IMR-90 (cell line): ENCODE results near the gene SLC4A7. TPM values are rescaled to one million over a fixed set of nuclear protein-coding genes. Genes with fewer than 3 reads are reported as not detected.

Experiments used
- ATAC-seq: fragments of 200-7000 bp; cut with Tn5 transposase; 2 replicates; pipeline ENCODE4 v1.9.1; 2020; ENCODE audit warnings: low read depth, mild to moderate bottlenecking, moderate library complexity
- BruUV-seq: library from RNA; stranded (reverse); fragments of 400-500 nt; replicated peaks from 2 replicates; lab custom pipeline; 2021; lab: Mats Ljungman, UMichigan
- CTCF ChIA-PET: fragments of 300-600 bp; formaldehyde crosslinking; extraction: SDS; loops from one replicate; lab custom pipeline; 2021; ENCODE audit warnings: antibody characterized with exemption; lab: Yijun Ruan, JAX
- POLR2A ChIA-PET: fragments of 300-600 bp; sonication (Branson Sonifier 250); formaldehyde crosslinking; loops from one replicate; lab custom pipeline; 2022; ENCODE audit warnings: antibody characterized with exemption; ENCODE audit not compliant: unreplicated experiment; lab: Charles Lee
- DNase-seq: peaks from one replicate; pipeline ENCODE4 v3.0.0; 2013
- H2AFZ ChIP-seq: replicated peaks from 2 replicates; pipeline ENCODE3; 2013; ENCODE audit warnings: low read length, mild to moderate bottlenecking; ENCODE audit not compliant: poor library complexity
- H2AK5ac ChIP-seq: 2 replicates; pipeline ENCODE4 v1.6.1; 2013; ENCODE audit warnings: low read depth, low read length, inconsistent platforms
- H2AK9ac ChIP-seq: replicated peaks from 2 replicates; pipeline ENCODE3; 2013; ENCODE audit warnings: mild to moderate bottlenecking, low read depth, low read length, moderate library complexity; ENCODE audit not compliant: poor library complexity
- H2BK120ac ChIP-seq: 2 replicates; pipeline ENCODE4 v1.6.1; 2013; ENCODE audit warnings: low read depth, low read length, inconsistent platforms
- H2BK15ac ChIP-seq: 3 replicates; pipeline ENCODE4 v1.6.1; 2013; ENCODE audit warnings: low read depth, low read length, inconsistent platforms
- H2BK20ac ChIP-seq: 2 replicates; pipeline ENCODE4 v1.6.1; 2013; ENCODE audit warnings: low read depth, mild to moderate bottlenecking, inconsistent platforms, low read length, moderate library complexity
- H2BK5ac ChIP-seq: 2 replicates; pipeline ENCODE4 v1.6.1; 2013; ENCODE audit warnings: mild to moderate bottlenecking, low read depth, low read length, inconsistent platforms; ENCODE audit not compliant: poor library complexity, severe bottlenecking
- H3K14ac ChIP-seq: replicated peaks from 2 replicates; pipeline ENCODE4 v1.6.1; 2013; ENCODE audit warnings: low read depth, low read length, inconsistent platforms
- H3K18ac ChIP-seq: 2 replicates; pipeline ENCODE4 v1.6.1; 2013; ENCODE audit warnings: low read depth, low read length, control low read depth
- H3K23ac ChIP-seq: 2 replicates; pipeline ENCODE4 v1.6.1; 2013; ENCODE audit warnings: low read depth, low read length, inconsistent platforms
- H3K27ac ChIP-seq: 2 replicates; pipeline ENCODE4 v1.5.1; 2013; ENCODE audit warnings: mild to moderate bottlenecking, control low read depth, low read length; ENCODE audit not compliant: insufficient read depth
- H3K27me3 ChIP-seq: 2 replicates; pipeline ENCODE4 v1.6.1; 2013; ENCODE audit warnings: low read length; ENCODE audit not compliant: control insufficient read depth, insufficient read depth
- H3K36me3 ChIP-seq: 2 replicates; pipeline ENCODE4 v1.6.1; 2013; ENCODE audit warnings: low read length, mixed read lengths; ENCODE audit not compliant: control insufficient read depth, insufficient read depth
- H3K4ac ChIP-seq: 2 replicates; pipeline ENCODE4 v1.6.1; 2013; ENCODE audit warnings: low read depth, low read length, inconsistent platforms
- H3K4me1 ChIP-seq: 2 replicates; pipeline ENCODE4 v1.6.1; 2013; ENCODE audit warnings: low read length, mixed read lengths; ENCODE audit not compliant: control insufficient read depth, insufficient read depth
- H3K4me2 ChIP-seq: 2 replicates; pipeline ENCODE4 v1.6.1; 2013; ENCODE audit warnings: low read depth, mild to moderate bottlenecking, control low read depth, low read length, moderate library complexity
- H3K4me3 ChIP-seq: 2 replicates; pipeline ENCODE4 v1.5.1; 2013; ENCODE audit warnings: low read depth, mild to moderate bottlenecking, control low read depth, low read length, moderate library complexity; ENCODE audit not compliant: insufficient read depth
- H3K56ac ChIP-seq: 2 replicates; pipeline ENCODE4 v1.6.1; 2013; ENCODE audit warnings: low read length, inconsistent platforms; ENCODE audit not compliant: insufficient read depth; ENCODE audit errors: extremely low read depth
- H3K79me1 ChIP-seq, 2 experiments: 2 replicates each; pipeline ENCODE4 v1.6.1; 2013; ENCODE audit warnings: low read length in 2 of 2, inconsistent platforms in 1 of 2, low read depth in 1 of 2
- H3K9ac ChIP-seq: 2 replicates; pipeline ENCODE4 v1.6.1; 2013; ENCODE audit warnings: low read depth, low read length, control low read depth
- H3K9me1 ChIP-seq: 2 replicates; pipeline ENCODE4 v1.6.1; 2013; ENCODE audit warnings: low read length, inconsistent platforms; ENCODE audit not compliant: insufficient read depth
- H3K9me3 ChIP-seq: 2 replicates; pipeline ENCODE4 v1.6.1; 2013; ENCODE audit warnings: low read length; ENCODE audit not compliant: control insufficient read depth, insufficient read depth
- H4K20me1 ChIP-seq: 2 replicates; pipeline ENCODE4 v1.6.1; 2013; ENCODE audit warnings: low read length, inconsistent platforms; ENCODE audit not compliant: insufficient read depth
- H4K5ac ChIP-seq: 2 replicates; pipeline ENCODE4 v1.6.1; 2013; ENCODE audit warnings: mild to moderate bottlenecking, low read depth, low read length, control low read depth
- H4K8ac ChIP-seq, 2 experiments: 2 replicates each; pipeline ENCODE4 v1.6.1; 2013; ENCODE audit warnings: low read depth in 2 of 2, low read length in 2 of 2, control low read depth in 1 of 2, inconsistent platforms in 1 of 2
- H4K91ac ChIP-seq: 2 replicates; pipeline ENCODE4 v1.6.1; 2013; ENCODE audit warnings: low read depth, low read length, inconsistent platforms; ENCODE audit not compliant: insufficient read depth
- BHLHE40 ChIP-seq: fragments of 150-350 bp; IDR thresholded peaks from 2 replicates; pipeline ENCODE4 v1.6.1; 2016; ENCODE audit warnings: mild to moderate bottlenecking, low read depth, low read length
- CEBPB ChIP-seq: IDR thresholded peaks from 2 replicates; pipeline ENCODE4 v1.6.1; 2012; ENCODE audit warnings: low read depth, low read length, improper control_type of control experiment
- CHD1 ChIP-seq: IDR thresholded peaks from 2 replicates; pipeline ENCODE4 v1.6.1; 2012; ENCODE audit warnings: low read depth, low read length, improper control_type of control experiment
- CTCF ChIP-seq: conservative IDR thresholded peaks from 2 replicates; pipeline ENCODE4 v1.5.1; 2012; ENCODE audit warnings: mild to moderate bottlenecking, low read depth, low read length, improper control_type of control experiment
- FOS ChIP-seq: fragments of 150-350 bp; IDR thresholded peaks from 2 replicates; pipeline ENCODE4 v1.6.1; 2016; ENCODE audit warnings: low read depth, low read length
- MAFK ChIP-seq: IDR thresholded peaks from 2 replicates; pipeline ENCODE4 v1.6.1; 2012; ENCODE audit warnings: low read depth, low read length, improper control_type of control experiment
- MAZ ChIP-seq: IDR thresholded peaks from 2 replicates; pipeline ENCODE4 v1.6.1; 2012; ENCODE audit warnings: low read depth, mild to moderate bottlenecking, low read length, improper control_type of control experiment, moderate library complexity, borderline replicate concordance
- MXI1 ChIP-seq: IDR thresholded peaks from 2 replicates; pipeline ENCODE4 v1.6.1; 2012; ENCODE audit warnings: low read depth, mild to moderate bottlenecking, low read length, moderate library complexity, borderline replicate concordance
- NFE2L2 ChIP-seq: fragments of 150-350 bp; IDR thresholded peaks from 2 replicates; pipeline ENCODE4 v1.6.1; 2016; ENCODE audit warnings: low read depth, mild to moderate bottlenecking, low read length
- POLR2A ChIP-seq: IDR thresholded peaks from 2 replicates; pipeline ENCODE4 v1.6.1; 2012; ENCODE audit warnings: mild to moderate bottlenecking, low read depth, low read length
- RAD21 ChIP-seq: IDR thresholded peaks from 2 replicates; pipeline ENCODE4 v1.6.1; 2012; ENCODE audit warnings: low read length, improper control_type of control experiment
- RFX5 ChIP-seq: IDR thresholded peaks from 2 replicates; pipeline ENCODE4 v1.8.0; 2012; ENCODE audit warnings: low read depth, mild to moderate bottlenecking, low read length, moderate library complexity
- SMC3 ChIP-seq: fragments of 150-350 bp; IDR thresholded peaks from 2 replicates; pipeline ENCODE4 v1.6.1; 2016; ENCODE audit warnings: low read depth, mild to moderate bottlenecking, antibody characterized with exemption, low read length, moderate library complexity
- USF2 ChIP-seq: fragments of 150-350 bp; IDR thresholded peaks from 2 replicates; pipeline ENCODE4 v1.6.1; 2017; ENCODE audit warnings: mild to moderate bottlenecking, antibody characterized with exemption, low read length, low read depth
- WGBS, 2 experiments: methylation state at CpG; one replicate each; pipeline versions ENCODE4 v1.1.5 to v1.1.7; 2013; ENCODE audit warnings: missing lambda C conversion rate in 2 of 2; ENCODE audit not compliant: insufficient read length in 1 of 2; ENCODE audit errors: extremely low coverage in 2 of 2; 5-methylcytosine and 5-hydroxymethylcytosine counted together
- dilution Hi-C: fragments of 300-500 bp; cut with HindIII; formaldehyde crosslinking; loops from one replicate; pipeline ENCODE4 v1.14.3; 2018; ENCODE audit warnings: low sequenced_read_pairs; ENCODE audit not compliant: unreplicated experiment
- in situ Hi-C: fragments of 300-500 bp; cut with MboI; formaldehyde crosslinking; loops from 3 replicates; pipeline ENCODE4 v1.14.3; 2019; ENCODE audit warnings: low sequenced_read_pairs, inconsistent platforms, mixed read lengths
- intact Hi-C: fragments of 100-400 bp; cut with micrococcal nuclease; formaldehyde crosslinking; loops from 2 replicates; pipeline ENCODE4 v1.10.0; 2022
- polyA plus RNA-seq, 3 experiments: library from polyadenylated mRNA; depleted of rRNA; stranded (reverse); fragments of >200 nt; gene quantifications; 2 replicates each; pipeline ENCODE4 v1.2.3, GENCODE V29; 2012; ENCODE audit warnings: low replicate concordance in 1 of 3
- total RNA-seq: library from RNA; depleted of rRNA; stranded (reverse); fragments of >200 nt; gene quantifications from 2 replicates; pipeline ENCODE4 v1.2.3, GENCODE V29; 2012
- TF ChIP-seq, protein P1 (sequence below): fragments of 150-350 bp; IDR thresholded peaks from 2 replicates; pipeline ENCODE4 v1.6.1; 2016; ENCODE audit warnings: low read depth, mild to moderate bottlenecking, low read length, moderate library complexity, borderline replicate concordance

SLC4A7 gene
- total and polyA plus RNA-seq, 2 of the 4 experiments (the other 2 are of a cell fraction), result 17.7 to 50.4 TPM

DNA sequence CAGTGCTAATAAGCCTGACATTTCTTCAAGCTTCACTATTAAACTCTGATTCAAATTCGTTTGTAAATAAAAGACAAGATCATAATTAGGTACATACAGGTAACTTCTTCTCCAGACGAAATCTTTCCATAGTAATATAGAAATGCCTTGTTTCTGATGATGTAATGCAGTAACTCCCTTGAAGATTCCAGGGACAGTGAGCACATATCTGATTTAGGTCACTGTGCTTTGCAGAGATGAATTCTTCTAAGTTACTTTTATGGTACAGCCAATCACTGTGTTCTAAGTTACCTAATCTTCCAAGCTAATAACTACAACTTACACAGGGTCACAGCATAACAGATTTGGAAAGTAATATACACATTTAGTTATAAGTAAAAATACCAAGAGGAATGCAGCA, 27.6 kb downstream of the SLC4A7 start:
- peaks cover 13 to 45% of the 10 kb centered on the region in 2 experiments for H3K79me1 ChIP-seq
- in situ Hi-C loops (no loop called here), intact Hi-C loops (no loop called here), dilution Hi-C loops (no loop called here)
- no peak overlapping the region for H3K4me3 ChIP-seq
- no peak overlapping the region for H3K27ac ChIP-seq
- no peak overlapping the region for H2BK5ac ChIP-seq
- no peak overlapping the region for H4K8ac ChIP-seq
- no peak overlapping the region for H3K14ac ChIP-seq
- H3K56ac ChIP-seq, result no peak overlapping the region
- H2AFZ ChIP-seq, result no peak overlapping the region
- DNase-seq (peak; percentile 27), ATAC-seq (no peak; the same call in 1 of the 2 replicates)
- no peak overlapping the region for H2BK120ac ChIP-seq
- no peaks in the 10 kb centered on the region for H3K27me3 ChIP-seq
- CTCF ChIA-PET, result no interaction called here
- H3K4ac ChIP-seq, result no peak overlapping the region
- no peak overlapping the region for H3K4me2 ChIP-seq
- no peak overlapping the region for H2AK9ac ChIP-seq
- H3K36me3 ChIP-seq, result peaks cover 3% of the 10 kb centered on the region
- no CpG with 5 or more reads among the region's 2 CpGs for WGBS, 2 experiments
- H3K4me1 ChIP-seq, result no peaks in the 10 kb centered on the region; the same call in 1 of the 2 replicates
- POLR2A ChIA-PET, result no interaction called here
- no peaks in the 10 kb centered on the region for H3K9me3 ChIP-seq
- H2BK15ac ChIP-seq, result no peak overlapping the region
- no peak overlapping the region for H3K23ac ChIP-seq
- peaks cover 50% of the 10 kb centered on the region for H4K20me1 ChIP-seq
- H3K18ac ChIP-seq, result no peak overlapping the region
- H2BK20ac ChIP-seq, result no peak overlapping the region
- BruUV-seq, result no TSS peak
- H3K9me1 ChIP-seq, result peaks cover 2% of the 10 kb centered on the region; the same call in 1 of the 2 replicates
- TF ChIP-seq POLR2A (no peak), CHD1 (no peak), RAD21 (no peak), CEBPB (no peak), RFX5 (no peak), USF2 (no peak), SMC3 (no peak), MAZ (no peak), BHLHE40 (no peak), MAFK (no peak), NFE2L2 (no peak), CTCF (no peak), MXI1 (no peak), FOS (no peak)
- TF ChIP-seq, protein P1, sequence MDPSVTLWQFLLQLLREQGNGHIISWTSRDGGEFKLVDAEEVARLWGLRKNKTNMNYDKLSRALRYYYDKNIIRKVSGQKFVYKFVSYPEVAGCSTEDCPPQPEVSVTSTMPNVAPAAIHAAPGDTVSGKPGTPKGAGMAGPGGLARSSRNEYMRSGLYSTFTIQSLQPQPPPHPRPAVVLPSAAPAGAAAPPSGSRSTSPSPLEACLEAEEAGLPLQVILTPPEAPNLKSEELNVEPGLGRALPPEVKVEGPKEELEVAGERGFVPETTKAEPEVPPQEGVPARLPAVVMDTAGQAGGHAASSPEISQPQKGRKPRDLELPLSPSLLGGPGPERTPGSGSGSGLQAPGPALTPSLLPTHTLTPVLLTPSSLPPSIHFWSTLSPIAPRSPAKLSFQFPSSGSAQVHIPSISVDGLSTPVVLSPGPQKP, result no peak
- no peak overlapping the region for H2AK5ac ChIP-seq
- H4K91ac ChIP-seq, result no peak overlapping the region
- no peak overlapping the region for H3K9ac ChIP-seq
- H4K5ac ChIP-seq, result no peak overlapping the region
